Measurements from ENCODE around the gene ZSWIM9.

GRCh38 chr19:48121909-48122371, 48.5 kb upstream of the ZSWIM9 start:
- peak; percentile 24 to 31 for TF ChIP-seq POLR2AphosphoS5 (IDR thresholded peaks at IDR 0.05)
- TF ChIP-seq CTCF (IDR thresholded peaks at IDR 0.05): no peak
- TF ChIP-seq POLR2A (IDR thresholded peaks at IDR 0.05; ENCODE audit: low read depth): no peak
